GM12873 (cell line): ENCODE measurements around the gene EHD4.

Experiments used
- CTCF ChIP-seq: IDR thresholded peaks from 2 replicates; pipeline ENCODE4 v1.5.1; 2012; ENCODE audit warnings: low read depth, mild to moderate bottlenecking, moderate library complexity, low read length, control low read depth; ENCODE audit not compliant: insufficient read depth; ENCODE audit errors: missing control alignments

The EHD4 gene

GRCh38 chr15:41994772-41995475 is 22.6 kb upstream of the EHD4 start:
- no peak for TF ChIP-seq CTCF

GRCh38 chr15:41994171-41994650 is 21.9 kb upstream of the EHD4 start:
- no peak for TF ChIP-seq CTCF

- TF ChIP-seq CTCF: no peak
Measured at GRCh38 chr15:41993472-41994170, 21.3 kb upstream of the EHD4 start.

- no peak for TF ChIP-seq CTCF
Measured at GRCh38 chr15:41992803-41993190, 20.4 kb upstream of the EHD4 start.

GRCh38 chr15:41992151-41992802 is 19.9 kb upstream of the EHD4 start:
- no peak for TF ChIP-seq CTCF

GRCh38 chr15:41990691-41991090 is 18.3 kb upstream of the EHD4 start:
- no peak for TF ChIP-seq CTCF

GRCh38 chr15:41990243-41990605 is 17.9 kb upstream of the EHD4 start:
- TF ChIP-seq CTCF: no peak
